ENCODE measurements around the gene LRRC37A. TPM values are rescaled to one million over a fixed set of nuclear protein-coding genes. Genes with fewer than 3 reads are reported as not detected.
"Not testable (repeated sequence)": the region's sequence is repeated elsewhere in the genome, so short reads cannot be mapped to it uniquely, and the experiment has no call there.

Gene LRRC37A
- total and polyA plus RNA-seq, 12 donors: 0.19 to 4.1 (median 1.2) TPM

- WGBS, 2 donors: 94 to 97% methylated on average over 12 of the region's 12 CpGs
- not testable (repeated sequence) for DNase-seq
- intact Hi-C loops (cut with DNase I): loop anchor here in 1 of 10 donors (10.0 kb wide), 1 partner anchor 278 kb away; no protein-coding TSS in a partner anchor
Measured at GRCh38 chr17:46282635-46283034, 12.3 kb upstream of the LRRC37A start.

GRCh38 chr17:46284467-46284866 is 10.5 kb upstream of the LRRC37A start:
- not testable (repeated sequence) for H3K27ac ChIP-seq, H3K27me3 ChIP-seq, H3K4me1 ChIP-seq, H3K36me3 ChIP-seq, ATAC-seq, DNase-seq, H3K9me3 ChIP-seq, H3K4me3 ChIP-seq
- intact Hi-C loops (cut with DNase I): loop anchor here in 1 of 10 donors (10.0 kb wide), 1 partner anchor 280 kb away; no protein-coding TSS in a partner anchor
- 85 to 89% methylated on average over 1 of the region's 1 CpG for WGBS, 2 donors

More at GRCh38 chr17:46282635-46283034, 12.3 kb upstream of the LRRC37A start:
- not testable (repeated sequence) for ATAC-seq, H3K9me3 ChIP-seq, H3K36me3 ChIP-seq, H3K4me3 ChIP-seq, H3K4me1 ChIP-seq, H3K27me3 ChIP-seq, H3K27ac ChIP-seq

DNA sequence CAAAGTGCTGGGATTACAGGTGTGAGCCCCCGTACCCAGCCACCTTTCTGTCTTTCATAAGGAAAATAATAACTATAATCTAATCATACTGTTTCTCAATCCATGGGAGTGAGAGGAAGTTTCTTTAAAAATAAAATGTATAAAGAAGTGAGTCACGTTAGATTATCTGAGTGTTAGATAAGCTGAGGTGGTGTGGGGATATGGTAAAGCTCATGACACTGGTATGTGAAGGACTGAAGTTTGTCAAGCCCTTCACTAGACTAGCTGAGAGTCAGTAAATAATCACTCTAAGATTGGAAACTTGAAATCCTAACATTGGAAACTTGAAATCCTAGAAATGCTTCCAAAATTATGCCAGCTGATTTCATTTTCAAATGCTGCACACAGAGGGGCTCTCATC is 9.4 kb upstream of the LRRC37A start:
- not testable (repeated sequence) for H3K4me3 ChIP-seq, H3K4me1 ChIP-seq, H3K9me3 ChIP-seq, DNase-seq, H3K36me3 ChIP-seq, H3K27me3 ChIP-seq, ATAC-seq, H3K27ac ChIP-seq
- intact Hi-C loops (cut with DNase I): loop anchor here in 1 of 10 donors (10.0 kb wide), 1 partner anchor 281 kb away; no protein-coding TSS in a partner anchor
- 65 to 72% methylated on average over 2 of the region's 2 CpGs for WGBS, 2 donors

GRCh38 chr17:46286764-46287221 is 8.1 kb upstream of the LRRC37A start:
- not testable (repeated sequence) for H3K4me3 ChIP-seq, H3K36me3 ChIP-seq, H3K27ac ChIP-seq, H3K27me3 ChIP-seq, H3K9me3 ChIP-seq
- ATAC-seq (peak; percentile 57 to 81 (median 76)), DNase-seq (peak in 1 of 2 donors; percentile 87)
- WGBS, 2 donors: 1 to 3% methylated on average over 3 of the region's 3 CpGs
- H3K4me1 ChIP-seq: peaks cover 0 to 13% (median 0%) of the 10 kb centered on the region in 9 donors
- peak; percentile 56 to 91 (median 81) for TF ChIP-seq CTCF (IDR thresholded peaks at IDR 0.05)
- intact Hi-C loops (cut with DNase I): loop anchor here in 1 of 10 donors (10.0 kb wide), 1 partner anchor 282 kb away; no protein-coding TSS in a partner anchor

GRCh38 chr17:46287587-46287986 is 7.3 kb upstream of the LRRC37A start:
- intact Hi-C loops (cut with DNase I): loop anchor here in 1 of 10 donors (10.0 kb wide), 1 partner anchor 283 kb away; no protein-coding TSS in a partner anchor
- not testable (repeated sequence) for H3K9me3 ChIP-seq, H3K27me3 ChIP-seq, DNase-seq, H3K36me3 ChIP-seq, H3K27ac ChIP-seq, H3K4me3 ChIP-seq
- peaks cover 0 to 13% (median 0%) of the 10 kb centered on the region in 9 donors for H3K4me1 ChIP-seq
- peak in 3 of 8 donors; percentile 15 to 33 (median 24) for ATAC-seq
- 82 to 86% methylated on average over 7 of the region's 7 CpGs for WGBS, 2 donors

DNA sequence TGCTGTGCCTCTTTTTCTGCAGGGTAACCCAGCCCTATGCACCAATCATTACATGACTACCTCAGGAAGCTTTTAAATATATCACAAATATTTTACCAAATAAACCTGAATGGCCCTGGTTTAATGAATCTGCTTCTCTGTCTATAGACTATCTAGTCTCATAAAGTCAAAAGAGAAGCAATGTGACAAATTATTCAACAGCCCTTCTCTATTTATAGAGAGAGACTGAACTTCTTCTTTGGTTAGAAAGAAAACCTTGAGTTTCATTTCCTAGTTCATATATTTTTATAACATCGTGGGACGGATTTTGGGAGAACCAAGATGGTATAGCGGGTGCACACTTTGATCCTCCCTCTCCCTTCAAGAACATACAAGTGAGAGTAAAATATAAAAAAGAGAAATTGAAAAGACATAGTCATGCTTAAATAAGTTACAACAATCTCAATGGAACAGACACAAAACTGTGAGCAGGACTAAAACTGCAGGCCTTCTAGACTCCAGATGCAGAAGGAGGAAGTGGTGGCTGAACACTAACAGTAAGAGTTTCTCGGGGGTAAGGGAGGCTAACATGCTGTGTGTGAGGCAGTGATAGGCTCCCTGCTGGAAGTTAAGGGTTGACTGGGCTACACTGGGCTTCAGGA is 3.9 kb upstream of the LRRC37A start:
- DNase-seq; H3K9me3 ChIP-seq; H3K36me3 ChIP-seq; H3K4me3 ChIP-seq; H3K27me3 ChIP-seq; intact Hi-C loops (cut with DNase I): not testable (repeated sequence)
- Histone ChIP-seq H3K4me1 (peaks cover 0 to 13% (median 0%) of the 10 kb centered on the region in 9 donors), H3K27ac (peak overlapping the region in 1 of 10 donors; percentile 32)
- ATAC-seq: peak in 6 of 8 donors; percentile 55 to 73 (median 58)
- 89 to 92% methylated on average over 4 of the region's 4 CpGs for WGBS, 2 donors

DNA sequence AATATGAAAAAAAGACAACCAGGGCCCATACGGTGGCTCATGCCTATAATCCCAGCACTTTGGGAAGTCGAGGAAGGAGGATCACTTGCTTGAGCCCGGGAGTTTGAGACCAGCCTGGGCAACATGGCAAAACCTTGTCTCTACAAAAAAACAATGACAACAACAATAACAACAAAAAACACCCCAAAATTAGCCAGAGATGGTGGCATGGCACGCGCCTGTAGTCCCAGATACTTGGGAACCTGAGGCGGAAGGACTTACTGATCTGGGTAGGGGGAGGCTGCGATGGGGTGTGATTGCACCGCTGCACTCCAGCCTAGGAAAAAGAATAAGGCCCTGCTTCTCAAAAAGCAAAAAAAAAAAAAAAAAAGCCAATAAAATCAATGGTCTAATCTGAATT is 3.3 kb upstream of the LRRC37A start:
- ATAC-seq; DNase-seq; H3K27me3 ChIP-seq; H3K36me3 ChIP-seq; H3K9me3 ChIP-seq; H3K4me3 ChIP-seq; intact Hi-C loops (cut with DNase I): not testable (repeated sequence)
- peaks cover 0 to 13% (median 0%) of the 10 kb centered on the region in 9 donors for H3K4me1 ChIP-seq
- 91 to 95% methylated on average over 8 of the region's 8 CpGs for WGBS, 2 donors
- H3K27ac ChIP-seq: peak overlapping the region in 1 of 10 donors; percentile 32

DNA sequence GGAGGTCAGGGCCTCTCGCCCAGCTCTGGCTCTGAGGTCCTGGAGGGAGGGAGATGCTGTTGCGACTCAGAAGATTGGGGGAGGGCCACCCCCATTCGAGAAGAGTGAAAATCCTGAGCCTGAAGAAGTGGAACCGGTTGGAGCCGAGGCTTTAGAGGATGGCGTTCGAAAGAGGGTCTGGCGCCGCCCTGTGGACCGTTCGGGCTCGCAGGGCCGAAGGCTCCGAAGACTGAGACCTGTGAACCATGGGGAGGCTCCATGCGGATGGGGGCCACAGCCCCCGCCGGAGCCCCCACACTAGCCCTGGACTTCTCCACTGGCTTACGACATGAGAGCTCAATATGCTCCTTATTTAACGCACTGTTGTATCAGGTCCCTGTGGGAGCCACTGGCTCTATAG is 46.3 kb downstream of the LRRC37A start:
- H3K4me3 ChIP-seq; DNase-seq; H3K27ac ChIP-seq; intact Hi-C loops (cut with DNase I); H3K4me1 ChIP-seq; H3K36me3 ChIP-seq; H3K27me3 ChIP-seq; ATAC-seq; H3K9me3 ChIP-seq: not testable (repeated sequence)
- no CpG with 5 or more reads among the region's 19 CpGs for WGBS, 2 donors

GRCh38 chr17:46342131-46342530 is 47.2 kb downstream of the LRRC37A start:
- DNase-seq; intact Hi-C loops (cut with DNase I): not testable (repeated sequence)

DNA sequence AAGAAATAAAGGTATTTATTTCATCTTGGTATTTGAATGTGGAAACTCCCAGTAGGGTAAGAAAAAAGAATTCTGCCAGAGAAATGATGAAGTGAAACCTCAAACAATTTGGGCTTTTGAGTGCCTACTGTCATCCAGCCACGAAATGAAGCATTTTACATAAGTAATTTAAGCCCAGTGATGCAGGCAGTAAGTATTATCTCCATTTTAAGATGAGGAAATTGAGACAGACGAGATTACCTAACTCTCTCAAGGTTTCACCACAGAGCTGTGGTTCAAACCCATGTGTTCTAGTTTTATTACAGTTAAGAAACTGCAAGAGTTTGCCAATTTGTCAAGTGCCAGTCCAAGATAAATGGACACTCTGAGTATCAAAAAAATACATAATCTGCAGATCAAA is 53.4 kb downstream of the LRRC37A start:
- H3K4me3 ChIP-seq; H3K27ac ChIP-seq; H3K36me3 ChIP-seq; intact Hi-C loops (cut with DNase I); DNase-seq; H3K27me3 ChIP-seq; H3K4me1 ChIP-seq; H3K9me3 ChIP-seq: not testable (repeated sequence)
- ATAC-seq: peak in 1 of 8 donors; percentile 39
- WGBS, 2 donors: no CpG with 5 or more reads among the region's 2 CpGs

More at GRCh38 chr17:46342131-46342530, 47.2 kb downstream of the LRRC37A start:
- H3K27ac ChIP-seq, H3K9me3 ChIP-seq, H3K36me3 ChIP-seq, H3K4me3 ChIP-seq, H3K27me3 ChIP-seq, H3K4me1 ChIP-seq: not testable (repeated sequence)
- ATAC-seq: peak in 7 of 8 donors; percentile 55 to 96 (median 72)
- no CpG with 5 or more reads among the region's 3 CpGs for WGBS, 2 donors

Data from heart right ventricle (tissue), 16 donors.